Mucosa of rectum (tissue), 2 donors: ENCODE results near the gene PSRC1.
"Not testable (repeated sequence)": the region's sequence is repeated elsewhere in the genome, so short reads cannot be mapped to it uniquely, and the experiment has no call there.

Experiments used
- H3K27ac ChIP-seq, 2 donors: one replicate each; pipeline ENCODE4 v1.7.0; 2013; ENCODE audit warnings: inconsistent platforms in 2 of 2, low read depth in 2 of 2, low read length in 2 of 2
- H3K27me3 ChIP-seq, 2 donors: one replicate each; pipeline ENCODE4 v1.7.0; 2013; ENCODE audit warnings: low read length in 2 of 2; ENCODE audit not compliant: control insufficient read depth in 2 of 2, insufficient read depth in 2 of 2
- H3K36me3 ChIP-seq, 2 donors: one replicate each; pipeline ENCODE4 v1.7.0; 2013; ENCODE audit warnings: low read length in 2 of 2; ENCODE audit not compliant: control insufficient read depth in 2 of 2, insufficient read depth in 2 of 2
- H3K4me1 ChIP-seq, 2 donors: one replicate each; pipeline ENCODE4 v1.7.0; 2013; ENCODE audit warnings: low read length in 2 of 2, mild to moderate bottlenecking in 1 of 2; ENCODE audit not compliant: control insufficient read depth in 2 of 2, insufficient read depth in 2 of 2
- H3K4me3 ChIP-seq, 2 donors: one replicate each; pipeline ENCODE4 v1.7.0; 2013; ENCODE audit warnings: low read length in 2 of 2
- H3K9ac ChIP-seq, 2 donors: one replicate each; pipeline ENCODE4 v1.7.0; 2013; ENCODE audit warnings: low read length in 2 of 2, low read depth in 1 of 2, mild to moderate bottlenecking in 1 of 2
- H3K9me3 ChIP-seq, 2 donors: one replicate each; pipeline ENCODE4 v1.7.0; 2013; ENCODE audit warnings: low read length in 2 of 2; ENCODE audit not compliant: control insufficient read depth in 2 of 2
- donor health status: healthy.
- donor health status: Normal muscosa, but diverticular disease.

Gene PSRC1

DNA sequence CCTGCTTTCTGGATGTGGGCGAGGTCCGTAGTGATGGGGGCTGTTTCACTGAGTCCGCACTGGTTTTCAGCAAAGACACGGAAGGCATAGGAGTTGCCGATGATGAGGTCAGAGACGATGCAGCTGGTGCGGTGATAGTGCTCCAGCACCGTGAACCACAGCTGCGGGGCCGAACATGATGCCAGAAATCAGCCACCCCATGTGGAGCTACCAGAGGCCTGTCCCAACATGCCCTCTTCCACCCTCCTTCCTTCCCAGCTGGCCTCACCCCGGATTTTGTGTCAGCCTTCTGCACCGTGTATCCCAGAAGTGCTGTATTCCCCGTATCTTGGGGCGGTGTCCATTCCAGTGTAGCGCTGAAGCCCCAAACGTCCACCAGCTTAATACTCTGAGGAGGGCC is 13.8 kb upstream of the PSRC1 start:
- Histone ChIP-seq H3K27ac (no peak overlapping the region), H3K9ac (no peak overlapping the region), H3K9me3 (no peaks in the 10 kb centered on the region), H3K36me3 (no peaks in the 10 kb centered on the region), H3K27me3 (peaks cover 0 to 3% of the 10 kb centered on the region in 2 donors), H3K4me3 (no peak overlapping the region), H3K4me1 (peaks cover 0 to 3% of the 10 kb centered on the region in 2 donors)

DNA sequence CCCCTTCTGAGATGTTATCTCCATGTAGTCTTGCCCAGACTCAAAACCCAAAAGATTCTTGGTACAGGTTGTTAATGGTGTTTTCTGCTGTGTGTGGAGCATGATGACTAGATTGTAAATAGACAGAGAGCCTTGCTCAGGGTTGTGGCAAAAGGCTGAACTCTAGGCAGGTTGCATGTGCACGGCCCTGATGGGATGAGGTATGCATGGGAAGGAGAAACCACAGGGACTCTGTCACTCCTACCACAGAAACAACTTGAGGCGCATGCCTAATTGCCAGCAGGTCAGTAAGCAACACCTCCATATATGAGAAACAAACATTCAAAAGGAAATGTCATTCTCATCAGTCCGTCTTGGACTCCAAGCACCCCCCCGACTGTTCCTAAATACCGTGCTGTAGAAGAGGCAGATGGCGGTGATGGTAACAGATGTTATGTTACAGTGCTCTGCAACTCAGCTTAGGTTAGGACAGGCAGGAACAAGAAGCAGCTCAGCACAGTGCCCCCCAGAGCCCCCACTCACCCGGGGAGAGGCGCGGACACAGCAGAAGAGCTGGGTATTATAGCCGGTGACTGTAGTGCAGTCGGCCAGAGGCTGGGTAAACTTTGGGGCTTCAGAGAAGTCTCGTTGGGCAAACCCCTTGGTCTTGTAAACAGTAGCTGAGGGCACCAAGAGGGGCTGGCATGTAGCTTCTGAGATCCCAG is 12.9 kb upstream of the PSRC1 start:
- Histone ChIP-seq H3K36me3 (no peaks in the 10 kb centered on the region), H3K9me3 (no peaks in the 10 kb centered on the region), H3K27ac (no peak overlapping the region), H3K9ac (no peak overlapping the region), H3K27me3 (peaks cover 0 to 3% of the 10 kb centered on the region in 2 donors), H3K4me3 (no peak overlapping the region), H3K4me1 (peaks cover 0 to 3% of the 10 kb centered on the region in 2 donors)

DNA sequence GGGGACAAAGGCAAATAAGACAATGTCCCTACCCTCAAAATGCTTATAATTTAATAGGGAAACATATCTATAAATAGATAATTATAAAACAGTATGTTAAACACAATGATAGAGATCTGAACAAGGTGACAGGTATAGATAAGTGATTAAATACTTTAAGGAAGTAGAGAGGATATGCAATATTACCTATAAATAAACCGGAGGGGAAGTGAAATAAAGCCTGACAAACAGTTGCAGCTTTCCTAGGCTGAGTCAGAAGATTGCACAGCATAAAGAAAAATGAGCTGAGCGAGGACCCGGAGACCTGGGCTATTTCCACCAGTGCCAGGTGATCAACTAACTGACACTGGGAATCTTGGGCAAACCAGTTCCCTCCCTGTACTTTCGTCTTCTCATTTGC is 11.5 kb upstream of the PSRC1 start:
- Histone ChIP-seq H3K4me1 (peaks cover 0 to 3% of the 10 kb centered on the region in 2 donors), H3K9ac (no peak overlapping the region), H3K27ac (no peak overlapping the region)

DNA sequence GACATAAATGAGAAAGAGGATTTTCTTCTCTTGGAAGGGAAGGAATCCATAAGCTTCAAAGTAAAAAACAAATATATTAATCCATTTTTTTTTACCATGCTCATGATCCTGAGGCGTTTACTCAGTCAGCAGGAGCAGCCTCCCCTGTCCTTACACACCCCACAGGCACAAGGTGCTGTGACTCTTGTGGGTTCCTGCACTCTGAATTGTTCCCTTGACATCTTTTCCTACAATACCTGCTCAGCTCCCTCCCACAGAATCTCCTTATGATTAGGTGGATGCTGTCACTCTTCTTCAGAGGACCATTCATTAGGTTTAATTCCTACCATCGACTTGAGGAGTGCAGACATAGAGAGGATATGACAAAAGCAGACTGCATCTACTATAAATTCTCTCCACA is 10.1 kb upstream of the PSRC1 start:
- Histone ChIP-seq H3K27me3 (peaks cover 0 to 3% of the 10 kb centered on the region in 2 donors), H3K9ac (no peak overlapping the region), H3K4me3 (no peak overlapping the region), H3K4me1 (no peaks in the 10 kb centered on the region), H3K36me3 (no peaks in the 10 kb centered on the region), H3K27ac (no peak overlapping the region), H3K9me3 (no peaks in the 10 kb centered on the region)

More for the DNA sequence above, 11.5 kb upstream of the PSRC1 start:
- Histone ChIP-seq H3K36me3 (no peaks in the 10 kb centered on the region), H3K27me3 (peaks cover 0 to 3% of the 10 kb centered on the region in 2 donors), H3K4me3 (no peak overlapping the region), H3K9me3 (no peaks in the 10 kb centered on the region)

DNA sequence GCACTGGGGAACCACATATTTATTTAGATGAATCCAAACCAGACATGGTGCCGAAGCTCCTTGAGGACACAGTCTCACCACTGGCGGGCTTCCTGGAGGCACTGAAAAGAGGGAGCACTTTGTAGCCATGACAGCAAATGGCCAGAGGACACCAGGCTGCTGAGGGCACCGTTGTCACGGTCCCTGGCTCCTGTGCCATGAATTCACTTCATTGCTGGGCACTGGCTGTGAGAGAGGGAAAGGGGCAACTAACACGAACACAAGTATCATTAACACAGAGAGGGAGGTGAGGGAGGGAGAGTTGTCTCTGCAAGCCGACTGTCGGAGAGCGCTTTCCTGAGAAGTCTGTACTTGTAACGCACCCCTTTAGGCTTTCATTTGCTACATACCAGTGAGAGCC is 9.4 kb upstream of the PSRC1 start:
- Histone ChIP-seq H3K4me1 (no peaks in the 10 kb centered on the region), H3K27me3 (no peaks in the 10 kb centered on the region), H3K9me3 (no peaks in the 10 kb centered on the region), H3K36me3 (no peaks in the 10 kb centered on the region), H3K27ac (no peak overlapping the region), H3K9ac (no peak overlapping the region), H3K4me3 (no peak overlapping the region)

DNA sequence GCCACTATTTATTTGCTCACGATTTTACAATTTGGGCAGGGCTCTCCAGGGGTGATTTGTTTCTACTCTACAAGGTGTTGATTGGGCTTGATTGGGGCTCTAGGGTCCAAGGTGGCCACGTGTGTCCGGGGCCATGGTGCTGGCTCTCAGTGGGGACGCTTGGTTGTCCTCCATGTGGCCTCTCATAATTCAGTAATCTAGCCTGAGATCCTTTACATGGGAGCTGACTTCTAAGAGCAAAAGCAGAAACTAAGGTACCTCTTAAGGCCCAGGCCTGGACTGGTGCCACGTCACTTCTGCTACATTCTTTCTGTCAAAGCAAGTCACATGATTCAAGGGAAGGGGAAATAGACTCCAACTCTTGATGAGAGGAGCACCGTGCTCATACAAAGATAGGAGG is 8.1 kb upstream of the PSRC1 start:
- no peaks in the 10 kb centered on the region for H3K4me1 ChIP-seq
- no peaks in the 10 kb centered on the region for H3K9me3 ChIP-seq
- no peaks in the 10 kb centered on the region for H3K36me3 ChIP-seq
- H3K27ac ChIP-seq = no peak overlapping the region
- no peak overlapping the region for H3K4me3 ChIP-seq
- H3K27me3 ChIP-seq = no peaks in the 10 kb centered on the region
- H3K9ac ChIP-seq = no peak overlapping the region

DNA sequence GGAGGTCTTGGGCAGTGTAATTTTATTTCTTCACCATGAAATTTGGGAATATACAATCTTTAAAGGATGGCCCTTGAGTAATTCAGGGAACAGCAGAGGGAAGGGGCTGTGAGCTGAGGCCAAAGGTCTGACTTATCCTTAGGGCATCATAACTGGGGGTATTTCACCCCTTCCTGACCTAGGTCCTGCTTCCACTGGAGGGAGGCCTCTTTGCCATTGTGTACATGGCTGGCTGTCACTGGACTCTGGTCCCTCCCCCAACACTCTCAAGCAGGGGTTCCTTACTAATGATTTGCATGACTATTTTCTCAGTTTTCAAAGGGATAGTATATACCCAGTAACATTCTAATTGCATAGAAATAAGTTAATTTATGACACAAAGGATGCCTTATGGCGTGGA is 7.2 kb upstream of the PSRC1 start:
- no peaks in the 10 kb centered on the region for H3K27me3 ChIP-seq
- H3K9ac ChIP-seq = no peak overlapping the region
- no peak overlapping the region for H3K27ac ChIP-seq
- no peaks in the 10 kb centered on the region for H3K4me1 ChIP-seq
- H3K9me3 ChIP-seq = no peaks in the 10 kb centered on the region
- no peak overlapping the region for H3K4me3 ChIP-seq
- H3K36me3 ChIP-seq = no peaks in the 10 kb centered on the region

DNA sequence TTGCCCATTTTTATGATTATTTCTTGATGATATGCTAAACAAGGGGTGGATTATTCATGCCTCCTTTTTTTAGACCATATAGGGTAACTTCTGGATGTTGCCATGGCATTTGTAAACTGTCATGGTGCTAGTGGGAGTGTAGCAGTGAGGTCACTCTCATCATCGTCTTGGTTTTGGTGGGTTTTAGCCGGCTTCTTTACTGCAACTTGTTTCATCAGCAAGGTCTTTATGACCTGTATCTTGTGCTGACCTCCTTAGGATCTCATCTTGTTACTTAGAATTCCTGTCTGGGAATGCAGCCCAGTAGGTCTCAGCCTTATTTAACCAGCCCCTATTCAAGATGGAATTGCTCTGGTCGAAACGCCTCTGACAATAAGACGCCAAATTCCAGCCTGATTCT is 3.8 kb upstream of the PSRC1 start:
- H3K9ac ChIP-seq, H3K27ac ChIP-seq, H3K36me3 ChIP-seq, H3K9me3 ChIP-seq, H3K27me3 ChIP-seq, H3K4me3 ChIP-seq: not testable (repeated sequence)
- H3K4me1 ChIP-seq = peaks cover 15 to 17% of the 10 kb centered on the region in 2 donors

DNA sequence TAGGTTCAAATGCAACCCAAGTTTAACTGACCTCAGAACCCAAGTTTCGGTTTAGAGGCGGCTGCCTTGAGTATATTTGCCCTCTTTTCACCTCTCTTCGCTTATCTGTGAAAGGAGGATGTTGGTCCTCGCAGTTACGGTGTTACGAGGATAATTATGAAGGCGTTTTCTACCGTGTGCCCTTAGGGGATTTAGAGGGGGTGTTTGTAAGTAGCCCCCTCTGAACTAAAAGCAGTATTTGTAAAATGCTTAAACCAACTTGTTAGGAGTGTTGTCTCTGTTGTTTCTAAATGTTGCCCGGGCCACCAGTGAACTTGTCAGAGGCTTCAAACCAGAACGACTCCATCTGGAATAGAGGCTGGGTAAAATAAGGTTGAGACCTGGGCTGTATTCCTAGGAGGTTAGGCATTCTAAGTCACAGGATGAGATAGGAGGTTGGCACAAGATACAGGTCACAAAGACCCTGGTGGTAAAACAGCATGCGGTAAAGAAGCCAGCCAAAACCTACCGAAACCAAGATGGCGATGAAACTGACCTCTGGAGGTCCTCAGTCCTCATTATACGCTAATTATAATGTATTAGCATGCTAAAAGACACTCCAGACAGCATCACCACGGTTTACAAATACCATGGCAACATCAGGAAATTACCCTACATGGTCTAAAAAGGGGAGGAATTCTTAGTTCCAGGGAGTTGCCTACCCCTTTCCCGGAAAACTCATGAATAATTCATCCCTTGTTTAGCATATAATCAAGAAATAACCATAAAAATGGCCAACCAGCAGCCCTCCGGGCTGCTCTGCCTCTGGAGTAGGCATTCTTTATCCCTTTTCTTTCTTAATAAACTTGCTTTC is 1.0 kb upstream of the PSRC1 start:
- Histone ChIP-seq H3K4me3 (peak overlapping the region; percentile 85 to 90), H3K9ac (peak overlapping the region; percentile 82 to 83), H3K4me1 (peaks cover 15 to 17% of the 10 kb centered on the region in 2 donors), H3K27ac (peak overlapping the region; percentile 82 to 86), H3K27me3 (no peaks in the 10 kb centered on the region), H3K36me3 (no peaks in the 10 kb centered on the region), H3K9me3 (no peaks in the 10 kb centered on the region)

DNA sequence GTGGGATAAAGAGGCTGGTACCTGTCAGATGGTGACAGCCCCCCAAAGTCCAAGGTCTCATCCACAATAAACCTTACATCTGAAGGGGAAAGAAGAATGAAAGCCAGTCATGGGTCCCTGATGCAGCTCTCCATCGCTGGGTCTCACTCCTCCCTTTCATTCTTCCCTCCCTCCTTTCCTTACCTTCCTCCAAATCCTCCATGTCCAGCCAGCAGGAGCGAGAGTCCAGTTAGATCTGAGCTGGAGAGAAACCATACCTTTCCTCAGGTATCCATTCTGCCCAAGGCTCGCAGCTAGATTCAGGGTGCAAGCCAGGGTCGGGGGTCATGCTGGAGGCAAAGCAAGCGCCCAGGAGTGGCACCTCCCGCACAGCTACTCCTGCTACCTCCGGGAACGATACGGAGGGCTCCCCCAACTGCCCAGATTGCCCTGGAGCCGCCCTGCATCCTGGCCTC is 421 bp downstream of the PSRC1 start:
- Histone ChIP-seq H3K9me3 (no peaks in the 10 kb centered on the region), H3K4me3 (peak overlapping the region; percentile 85 to 90), H3K36me3 (no peaks in the 10 kb centered on the region), H3K27me3 (no peaks in the 10 kb centered on the region), H3K4me1 (peaks cover 20 to 22% of the 10 kb centered on the region in 2 donors), H3K27ac (peak overlapping the region in 1 of 2 donors; percentile 82), H3K9ac (peak overlapping the region; percentile 52 to 82)
